Embryonic facial prominence (tissue), 1 donor: ENCODE data around the gene DPH1.
A peak's percentile ranks its signal among the peaks of the same experiment; 100 is the strongest.

Experiments used
- DNase-seq: peaks from one replicate; pipeline ENCODE4 v3.0.0-alpha.2; 2016; ENCODE audit errors: extremely low spot score

Gene DPH1

DNA sequence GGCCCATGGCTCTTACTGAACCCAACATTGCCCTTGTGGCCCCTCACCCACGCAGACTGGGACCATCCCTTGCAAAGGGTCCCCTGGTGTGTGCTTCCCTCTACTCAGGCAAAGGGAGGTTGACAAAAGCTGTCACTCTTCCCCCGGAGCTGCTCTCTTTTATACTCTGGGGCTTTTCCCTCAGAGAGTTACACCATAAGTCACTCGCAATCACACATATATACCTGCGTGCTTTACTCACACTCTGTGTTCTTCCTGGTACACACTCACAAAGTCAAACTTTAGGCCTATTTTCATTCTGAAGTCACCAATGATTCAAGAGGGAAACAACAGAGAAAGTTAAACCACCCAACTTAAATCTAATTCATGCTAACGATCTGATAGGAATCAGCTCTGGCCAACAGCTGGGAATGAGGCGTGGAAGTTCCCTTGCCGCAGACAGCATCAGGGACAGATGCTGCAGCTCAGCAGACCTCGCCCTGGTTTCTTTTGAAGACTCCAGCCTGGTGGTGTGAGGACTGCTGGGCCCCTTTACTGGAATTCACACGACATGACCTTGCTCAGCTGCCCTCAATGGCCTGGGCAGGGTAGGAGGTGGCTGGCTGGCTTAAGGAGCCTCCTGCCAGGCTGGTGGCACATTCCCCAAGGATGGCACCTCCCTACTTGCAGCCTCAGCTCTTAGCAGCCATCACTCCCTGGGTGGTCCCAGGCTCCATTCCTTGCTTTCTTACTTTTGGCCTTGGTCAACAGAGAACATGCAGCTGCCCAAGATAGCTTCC lies 52.2 kb downstream of the DPH1 start:
- no peak for DNase-seq

DNA sequence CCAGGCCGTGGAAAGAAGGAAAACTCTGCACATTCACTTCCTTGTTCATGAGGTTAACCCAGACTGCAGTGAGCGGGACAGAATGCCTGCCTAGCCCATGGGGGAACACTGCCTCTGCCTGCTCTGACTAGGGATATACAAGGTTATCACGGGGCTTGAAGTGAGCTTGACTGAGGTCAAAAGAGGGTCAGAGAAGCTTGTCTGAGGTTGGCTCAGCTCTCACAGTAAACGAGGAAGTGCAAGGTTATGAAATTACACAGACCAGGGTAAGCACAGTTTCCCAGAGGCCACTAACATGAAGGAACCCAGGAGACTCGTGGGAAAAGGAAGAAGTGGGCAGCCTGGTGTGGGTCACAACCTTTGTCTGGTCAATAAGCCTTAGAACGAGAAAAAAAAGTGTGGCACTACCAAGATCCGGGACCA lies 53.7 kb downstream of the DPH1 start:
- no peak for DNase-seq

DNA sequence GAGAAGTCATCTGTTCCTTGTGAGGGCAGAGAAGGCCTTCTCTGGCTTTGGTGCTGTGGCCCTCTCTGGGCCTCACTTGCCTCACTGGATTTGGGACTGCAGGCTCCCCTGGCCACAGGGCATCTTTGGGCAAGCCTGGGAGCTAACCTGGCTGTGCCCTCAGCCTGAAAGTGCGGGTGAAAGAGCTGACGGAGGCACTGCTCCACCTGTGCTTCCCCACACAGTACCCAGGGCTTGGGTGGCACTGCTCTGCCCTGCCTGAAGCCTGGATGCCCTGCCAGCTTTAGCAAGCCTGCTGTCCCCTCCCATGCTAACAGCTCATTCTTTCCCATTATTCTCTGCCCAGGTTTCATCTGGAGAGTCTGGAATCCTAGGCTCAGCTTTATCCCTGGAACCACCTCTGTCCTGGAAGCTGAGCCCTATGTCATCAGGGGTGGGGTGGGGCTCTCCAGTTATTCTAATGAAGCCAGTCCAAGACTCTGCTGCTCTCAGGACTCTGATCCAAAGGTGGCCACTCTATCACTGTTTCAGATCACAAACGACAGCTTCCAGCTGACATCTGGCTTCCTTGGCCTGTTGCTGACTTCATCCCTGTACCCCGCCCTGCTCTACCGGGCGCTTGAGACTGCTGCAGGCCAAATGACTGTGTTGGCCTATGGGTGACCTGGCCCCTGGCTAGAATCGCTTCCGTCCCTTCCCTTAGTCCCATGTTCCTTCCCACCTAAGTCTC lies 54.2 kb downstream of the DPH1 start:
- DNase-seq: no peak

DNA sequence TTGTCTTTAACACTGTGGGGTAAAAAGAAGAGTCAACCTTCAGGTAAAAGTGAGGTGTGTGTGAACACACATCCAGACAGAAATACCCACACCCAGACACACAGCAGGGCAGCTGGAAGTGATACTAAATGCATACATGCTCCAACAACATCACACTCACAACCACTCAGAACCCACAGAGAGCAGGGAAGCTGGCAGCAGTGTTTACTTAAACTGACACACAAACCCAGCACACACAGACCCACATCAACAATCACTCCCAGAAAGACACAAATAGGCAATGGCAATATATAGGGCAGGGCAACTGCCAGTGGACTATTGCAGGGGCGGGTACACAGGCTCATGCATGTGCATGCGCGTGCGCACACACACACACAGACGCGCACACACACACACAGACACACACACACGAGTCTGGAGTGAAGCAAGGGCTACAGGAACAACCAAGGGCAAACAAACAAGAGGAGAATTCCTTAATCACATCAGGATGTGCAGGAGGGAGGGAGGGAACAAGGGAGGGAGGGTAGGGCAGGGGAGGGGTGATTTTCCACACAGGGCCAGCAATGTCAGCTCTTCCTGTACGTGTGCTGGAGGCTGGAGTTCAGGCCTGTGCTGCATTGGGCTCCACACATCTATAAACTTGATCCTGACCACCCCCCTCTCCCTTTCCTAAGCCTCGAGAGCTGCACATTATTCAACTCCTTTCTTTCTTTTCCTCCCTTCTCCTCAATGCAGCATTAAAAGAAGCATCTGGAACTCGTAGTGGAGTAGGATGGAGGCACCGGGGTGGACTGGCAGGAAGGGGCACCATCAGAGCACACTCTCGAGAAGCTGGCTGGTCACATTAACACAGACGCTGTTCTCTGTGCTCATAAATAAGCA lies 55.1 kb downstream of the DPH1 start:
- peak; percentile 67 for DNase-seq

DNA sequence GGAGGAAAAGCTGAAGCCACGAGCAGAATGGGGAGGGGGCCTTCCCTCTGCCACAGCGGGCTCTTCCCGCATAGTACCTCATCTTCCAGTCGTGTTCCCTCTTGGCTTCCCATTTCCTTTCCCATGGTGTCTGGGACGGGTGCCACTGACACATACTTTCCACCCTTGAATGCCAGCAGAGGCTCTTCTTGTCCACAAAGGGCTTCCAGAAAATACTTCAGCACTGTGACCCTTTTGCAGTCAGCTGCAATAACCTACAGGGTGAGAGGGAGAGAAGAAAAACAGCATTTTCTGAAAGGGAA lies 55.6 kb downstream of the DPH1 start:
- no peak for DNase-seq

DNA sequence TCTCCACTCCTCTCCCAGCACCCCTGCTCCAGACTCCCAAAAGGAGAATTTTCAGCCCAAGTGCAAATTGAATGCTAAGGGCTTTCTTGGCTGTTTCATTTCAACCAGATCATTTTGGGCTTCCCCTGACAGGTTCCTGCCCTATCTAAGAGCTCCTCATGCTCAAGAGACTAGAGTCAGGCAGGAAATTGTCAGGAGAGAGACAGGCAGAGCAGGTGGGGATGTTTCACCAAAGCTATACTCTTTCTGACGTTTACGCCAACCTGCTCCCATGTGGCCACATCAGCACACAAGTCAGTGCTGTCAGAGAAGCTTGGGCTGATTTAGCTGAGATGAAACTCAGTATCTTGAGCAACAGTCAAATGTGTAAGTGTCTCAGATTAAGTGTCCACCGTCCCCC lies 56.4 kb downstream of the DPH1 start:
- DNase-seq: no peak

DNA sequence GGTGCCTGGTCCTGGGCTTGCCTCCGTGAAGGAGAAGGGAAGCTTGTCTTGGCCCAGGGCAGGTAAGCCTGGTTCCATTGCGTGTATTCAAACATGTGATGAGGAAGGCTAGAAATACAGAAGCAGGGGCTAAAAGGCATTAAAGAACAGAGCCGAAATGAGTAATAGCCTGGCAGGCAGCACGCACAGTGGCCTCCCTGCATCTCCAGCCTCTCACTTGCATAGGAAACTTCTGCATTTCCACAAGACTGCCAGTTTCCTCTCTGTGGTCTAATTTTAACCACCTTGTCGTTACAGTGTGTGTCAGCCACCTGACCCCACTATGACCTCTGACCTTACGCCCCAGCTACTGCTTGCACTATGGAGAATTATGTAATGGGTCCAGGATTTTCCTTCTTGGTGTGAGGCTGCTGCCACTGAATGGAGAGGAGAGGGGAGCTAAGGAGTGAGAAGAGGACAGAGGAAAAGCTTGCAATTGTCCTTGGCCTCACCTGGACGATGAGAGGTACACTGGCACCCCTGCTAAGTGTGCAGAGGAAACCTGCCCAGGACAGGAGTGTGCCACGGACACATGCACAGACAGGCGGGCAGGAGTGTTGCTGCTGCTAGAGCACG lies 57.8 kb downstream of the DPH1 start:
- DNase-seq: no peak

- DNase-seq: no peak
These were observed 59.1 kb downstream of the DPH1 start for GRCh38 chr17:2089021-2089422.

DNA sequence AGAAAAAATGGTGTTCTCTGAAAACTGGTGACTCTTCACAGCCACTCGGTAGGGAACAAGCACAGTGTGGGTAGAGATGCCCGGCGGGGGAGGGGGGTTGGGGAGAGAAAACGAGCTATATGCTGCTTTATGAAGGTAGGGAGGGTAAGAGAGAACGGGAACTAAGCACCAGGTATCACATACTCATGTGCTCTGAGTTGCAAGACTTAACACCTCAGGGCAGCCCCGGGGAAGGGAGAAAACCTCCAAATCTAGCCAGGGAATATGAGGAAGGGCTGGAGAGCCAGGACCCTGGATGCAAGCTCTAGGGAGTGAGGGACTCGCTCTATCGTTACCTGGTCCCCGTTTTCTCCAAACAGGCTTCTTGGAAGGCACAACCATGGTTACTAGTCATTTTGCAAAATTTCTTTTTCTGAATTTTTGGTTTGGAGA lies 60.3 kb downstream of the DPH1 start:
- no peak for DNase-seq

GRCh38 chr17:2090804-2091534 lies 61.0 kb downstream of the DPH1 start:
- DNase-seq: peak; percentile 56

GRCh38 chr17:2092253-2092652 lies 62.3 kb downstream of the DPH1 start:
- DNase-seq: no peak

DNA sequence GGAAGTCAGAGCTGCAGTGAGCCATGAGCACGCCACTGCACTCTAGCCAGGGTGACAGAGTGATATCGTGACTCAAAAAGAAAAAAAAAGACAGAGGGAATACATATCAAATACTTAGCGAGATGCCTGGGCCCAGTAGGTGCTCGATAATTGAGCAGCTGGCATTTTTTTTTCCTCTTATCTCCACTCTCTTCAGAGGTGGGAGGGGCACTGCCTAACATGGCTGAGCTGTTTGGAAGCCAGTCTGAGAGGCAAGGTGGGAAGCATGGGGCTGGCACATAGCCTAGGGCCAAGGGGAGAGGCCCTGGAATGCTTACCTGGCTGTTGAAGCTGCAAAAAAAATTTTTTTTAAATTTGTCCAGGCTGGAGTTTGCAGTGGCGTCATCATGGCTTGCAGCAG lies 63.4 kb downstream of the DPH1 start:
- DNase-seq: no peak
